GM19372 (cell line): ENCODE measurements around the gene METTL4.

Experiments used
- ATAC-seq: cut with Tn5 transposase; IDR thresholded peaks from one replicate; pipeline ENCODE4 v1.9.1; 2021; ENCODE audit warnings: mild to moderate bottlenecking, low read depth, moderate library complexity; ENCODE audit not compliant: unreplicated experiment

METTL4 gene

GRCh38 chr18:2568129-2568528 lies 3.2 kb downstream of the METTL4 start:
- no peak for ATAC-seq

- no peak for ATAC-seq
These were observed 6.9 kb downstream of the METTL4 start for GRCh38 chr18:2564373-2564772.

DNA sequence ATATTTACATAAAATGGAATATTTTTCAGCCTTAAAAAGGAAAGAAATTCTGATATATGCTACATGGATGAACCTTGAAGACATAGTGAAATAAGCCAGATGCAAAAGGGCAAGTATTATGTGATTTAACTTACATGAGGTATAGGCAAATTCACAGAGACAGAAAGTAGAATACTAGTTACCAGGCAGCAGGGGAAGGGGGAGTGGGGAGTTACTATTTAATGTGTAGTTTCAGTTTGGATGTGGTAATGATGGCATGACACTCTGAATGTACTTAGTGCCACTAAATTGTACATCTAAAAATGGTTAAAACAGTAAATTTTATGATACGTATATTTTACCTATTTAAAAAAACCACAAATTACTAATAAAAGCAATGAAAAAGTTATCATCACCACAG lies 12.1 kb downstream of the METTL4 start:
- ATAC-seq: no peak

DNA sequence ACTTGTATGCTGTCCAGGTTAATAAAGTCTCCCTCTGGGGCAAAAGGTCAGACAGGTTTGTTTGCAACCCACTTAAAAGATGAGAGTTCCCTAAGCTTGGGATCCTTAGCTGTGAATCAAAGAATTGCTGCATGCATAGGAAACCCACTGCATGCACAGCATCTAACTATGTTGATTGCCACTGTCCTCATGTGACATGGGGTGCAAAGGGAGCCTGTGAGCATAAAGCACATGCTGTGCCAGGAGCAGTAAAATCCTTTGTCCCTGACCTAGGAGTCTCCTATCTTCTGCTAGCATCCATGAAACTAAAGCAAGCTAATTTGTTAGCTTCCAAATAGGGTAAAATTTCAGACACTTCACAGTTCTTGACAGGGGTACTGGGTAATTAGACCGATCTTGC lies 13.8 kb downstream of the METTL4 start:
- ATAC-seq: no peak

- no peak for ATAC-seq
These were observed 15.4 kb downstream of the METTL4 start for GRCh38 chr18:2555895-2556294.

- no peak for ATAC-seq
These were observed 16.6 kb downstream of the METTL4 start for GRCh38 chr18:2554696-2555095.

DNA sequence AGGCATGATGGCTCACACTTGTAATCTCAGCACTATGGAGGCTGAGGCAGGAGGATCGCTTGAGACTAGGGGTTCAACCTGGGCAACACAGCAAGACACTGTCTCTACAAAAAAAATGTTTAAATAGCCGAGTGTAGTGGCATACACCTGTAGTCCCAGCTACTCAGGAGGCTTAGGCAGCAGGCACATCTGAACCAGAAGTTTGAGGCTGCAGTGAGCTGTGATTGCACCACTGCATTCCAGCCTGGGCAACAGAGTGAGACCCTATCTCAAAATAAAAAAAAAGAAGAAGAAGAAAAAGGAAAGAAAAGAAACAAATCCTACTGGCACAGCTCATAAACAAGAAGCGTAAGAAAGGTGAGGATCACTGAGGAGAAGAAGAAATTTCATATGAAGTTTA lies 19.9 kb downstream of the METTL4 start:
- ATAC-seq: no peak

- no peak for ATAC-seq
These were observed 21.8 kb downstream of the METTL4 start for GRCh38 chr18:2549462-2549861.

- ATAC-seq: no peak
These were observed 23.7 kb downstream of the METTL4 start for GRCh38 chr18:2547477-2548087.

DNA sequence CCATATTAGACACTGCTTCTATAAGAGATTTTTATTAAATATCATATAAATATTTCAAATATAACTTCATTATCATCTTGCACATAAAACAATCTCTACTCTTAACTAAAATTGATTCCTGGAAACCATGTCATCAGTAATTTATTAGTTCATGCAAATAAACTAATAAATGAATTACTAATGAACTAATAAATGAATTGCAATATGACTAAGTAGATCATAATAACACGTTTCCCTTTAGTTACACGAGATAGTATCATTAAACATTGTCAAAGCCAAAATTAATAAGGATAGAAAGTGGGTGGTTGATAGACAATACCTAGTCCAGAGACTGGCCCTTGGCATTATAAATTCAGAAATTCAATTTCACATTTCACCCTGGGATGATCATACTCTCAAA lies 26.1 kb downstream of the METTL4 start:
- ATAC-seq: no peak

DNA sequence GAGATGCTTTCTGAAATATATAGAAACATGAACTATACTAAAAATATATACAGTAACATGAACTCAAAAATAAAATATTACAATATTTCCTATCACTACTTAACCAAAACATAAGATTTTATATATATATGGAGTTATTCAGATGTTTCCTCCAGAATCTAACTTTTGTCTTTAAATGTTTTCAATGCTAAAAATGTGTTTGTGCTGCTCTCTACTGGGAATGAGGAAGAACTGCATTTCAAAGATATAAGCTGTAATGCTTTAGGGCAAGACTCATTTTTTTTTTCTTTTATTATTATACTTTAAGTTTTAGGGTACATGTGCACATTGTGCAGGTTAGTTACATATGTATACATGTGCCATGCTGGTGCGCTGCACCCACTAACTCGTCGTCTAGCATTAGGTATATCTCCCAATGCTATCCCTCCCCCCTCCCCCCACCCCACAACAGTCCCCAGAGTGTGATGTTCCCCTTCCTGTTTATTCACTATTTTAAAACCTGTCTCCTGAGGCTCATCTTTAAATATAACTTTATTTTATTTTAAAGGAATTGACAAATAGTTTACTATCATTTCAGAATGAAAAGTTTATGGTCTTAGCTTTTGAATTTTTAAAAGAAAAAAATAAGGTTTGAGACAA lies 29.3 kb downstream of the METTL4 start:
- peak; percentile 77 for ATAC-seq

GRCh38 chr18:2540575-2540974 lies 30.7 kb downstream of the METTL4 start:
- ATAC-seq: no peak

- ATAC-seq: no peak
These were observed 32.5 kb downstream of the METTL4 start for GRCh38 chr18:2538844-2539243.

DNA sequence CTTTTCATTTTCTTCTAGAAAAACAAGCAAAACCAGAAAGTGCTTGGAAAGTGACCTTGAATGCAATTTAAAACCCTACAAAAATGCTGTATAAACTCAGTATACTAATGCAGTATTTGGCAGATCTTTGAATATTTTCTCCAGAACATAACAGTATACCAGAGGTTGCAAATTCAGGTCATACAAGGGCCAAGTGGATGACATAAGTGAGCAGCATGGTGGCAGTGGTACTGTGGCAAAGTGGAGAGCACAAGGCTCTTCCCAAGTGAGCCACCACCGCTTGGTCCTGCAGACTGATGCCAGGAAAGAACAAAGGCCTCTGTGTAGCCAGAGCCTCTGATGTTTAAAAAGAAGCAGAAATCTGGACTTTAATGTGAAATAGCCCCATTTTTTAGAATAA lies 33.1 kb downstream of the METTL4 start:
- no peak for ATAC-seq

GRCh38 chr18:2537296-2537695 lies 34.0 kb downstream of the METTL4 start:
- no peak for ATAC-seq

DNA sequence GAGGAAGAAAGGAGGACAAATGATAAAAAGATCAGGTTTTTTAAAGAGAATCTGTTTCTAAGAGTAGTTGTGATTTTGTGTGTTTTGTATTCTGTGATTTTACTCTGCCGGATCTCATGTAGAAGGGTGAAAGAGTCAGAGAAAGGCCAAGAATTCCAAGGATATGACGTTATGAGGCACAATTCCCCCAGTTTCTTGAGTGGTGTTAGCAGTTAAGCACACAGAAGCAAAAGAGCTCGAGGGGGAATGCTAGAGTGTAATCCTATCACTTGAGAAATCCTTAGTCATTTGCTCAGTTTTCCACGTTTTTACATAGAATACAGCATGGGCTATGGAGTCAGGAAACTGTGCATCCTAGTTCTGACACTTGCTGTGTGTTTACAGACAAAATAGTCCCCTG lies 34.8 kb downstream of the METTL4 start:
- ATAC-seq: no peak

DNA sequence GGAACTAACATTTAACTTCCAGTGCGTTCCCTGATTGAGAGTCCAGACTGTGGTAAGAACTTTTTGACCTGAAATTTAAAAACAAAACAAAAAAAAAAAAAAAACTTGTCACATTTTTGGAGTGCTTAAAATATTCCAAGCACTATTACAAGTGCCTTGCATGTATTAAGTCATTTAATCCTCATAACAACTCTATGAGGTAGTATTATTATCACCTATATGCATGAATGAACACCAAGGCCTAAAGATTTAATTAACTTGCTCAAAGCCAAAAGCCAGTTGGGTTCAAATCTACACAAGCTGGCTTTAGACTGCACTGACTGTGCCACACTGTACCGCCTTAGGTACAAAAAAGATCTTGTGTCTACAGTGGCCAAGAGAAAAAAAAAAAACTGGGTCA lies 35.2 kb downstream of the METTL4 start:
- ATAC-seq: no peak

DNA sequence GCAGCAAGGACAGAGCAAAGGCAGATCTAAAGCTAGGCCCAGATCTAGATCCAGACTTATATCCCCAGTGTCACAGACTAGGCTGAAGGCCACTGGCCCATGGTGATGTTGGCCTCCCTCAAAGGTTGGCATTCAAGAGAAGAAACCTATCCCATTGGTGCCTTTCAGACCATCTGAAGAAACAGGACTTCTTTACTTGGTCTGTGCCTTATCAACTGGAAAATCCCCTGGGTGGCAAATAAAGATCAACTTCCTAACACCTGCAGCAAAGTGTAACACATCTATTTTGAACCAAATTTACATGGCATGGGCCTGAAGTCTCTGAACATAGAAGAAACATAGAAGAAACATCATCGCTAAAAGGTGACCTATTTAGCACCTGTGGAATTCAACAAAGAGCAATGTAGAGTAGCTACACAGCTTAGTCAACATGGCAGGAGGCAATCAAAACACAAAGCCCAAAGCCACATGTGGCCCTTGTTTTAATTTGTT lies 35.8 kb downstream of the METTL4 start:
- no peak for ATAC-seq

DNA sequence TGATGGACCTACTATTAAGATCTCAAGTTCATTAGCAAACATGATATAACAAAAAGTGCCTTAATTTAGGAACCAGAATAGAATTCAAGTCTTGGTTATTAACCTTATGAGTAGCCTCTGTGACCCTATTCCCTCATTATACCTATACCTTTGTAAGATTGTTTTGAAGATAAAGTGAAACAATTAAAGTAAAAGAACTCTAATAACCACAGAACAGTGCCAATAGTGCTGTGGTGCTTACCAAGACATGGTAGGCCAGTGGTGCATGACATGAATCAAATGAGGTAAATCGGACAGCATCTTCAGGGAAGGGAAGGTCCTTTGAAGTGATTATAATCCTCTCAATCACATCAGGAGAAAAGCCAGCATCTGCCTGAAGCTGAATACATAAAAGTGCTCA lies 36.4 kb downstream of the METTL4 start:
- no peak for ATAC-seq

- ATAC-seq: no peak
These were observed 38.5 kb downstream of the METTL4 start for GRCh38 chr18:2532797-2533196.

GRCh38 chr18:2531751-2532150 lies 39.6 kb downstream of the METTL4 start:
- ATAC-seq: no peak

DNA sequence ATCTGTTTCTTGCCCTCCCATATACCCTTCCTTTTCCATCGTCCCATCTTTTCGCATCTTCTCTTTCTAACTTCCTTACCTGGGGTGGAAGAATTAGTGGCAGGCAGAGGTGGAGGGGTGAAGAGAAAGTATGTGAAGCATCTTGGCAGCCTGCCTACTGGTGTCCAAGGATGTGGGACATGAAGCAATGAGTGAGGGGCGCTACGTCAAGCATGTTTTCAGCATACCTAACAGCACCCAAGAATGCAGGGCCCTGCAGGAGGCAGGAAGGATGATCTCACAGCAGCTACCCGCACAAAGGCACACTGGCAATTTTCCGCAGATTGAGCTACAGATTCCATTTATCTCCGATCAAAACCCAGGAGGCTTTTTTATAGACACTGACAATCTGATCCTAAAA lies 42.2 kb downstream of the METTL4 start:
- ATAC-seq: no peak
